HG03025 (cell line): ENCODE data around the gene OR1J2.
"Not testable (repeated sequence)": the region's sequence is repeated elsewhere in the genome, so short reads cannot be mapped to it uniquely, and the experiment has no call there.

Source experiments
- ATAC-seq: cut with Tn5 transposase; IDR thresholded peaks from one replicate; pipeline ENCODE4 v1.9.1; 2021; ENCODE audit warnings: mild to moderate bottlenecking, moderate library complexity; ENCODE audit not compliant: unreplicated experiment, low FRiP score

OR1J2 gene, protein sequence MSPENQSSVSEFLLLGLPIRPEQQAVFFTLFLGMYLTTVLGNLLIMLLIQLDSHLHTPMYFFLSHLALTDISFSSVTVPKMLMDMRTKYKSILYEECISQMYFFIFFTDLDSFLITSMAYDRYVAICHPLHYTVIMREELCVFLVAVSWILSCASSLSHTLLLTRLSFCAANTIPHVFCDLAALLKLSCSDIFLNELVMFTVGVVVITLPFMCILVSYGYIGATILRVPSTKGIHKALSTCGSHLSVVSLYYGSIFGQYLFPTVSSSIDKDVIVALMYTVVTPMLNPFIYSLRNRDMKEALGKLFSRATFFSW

DNA sequence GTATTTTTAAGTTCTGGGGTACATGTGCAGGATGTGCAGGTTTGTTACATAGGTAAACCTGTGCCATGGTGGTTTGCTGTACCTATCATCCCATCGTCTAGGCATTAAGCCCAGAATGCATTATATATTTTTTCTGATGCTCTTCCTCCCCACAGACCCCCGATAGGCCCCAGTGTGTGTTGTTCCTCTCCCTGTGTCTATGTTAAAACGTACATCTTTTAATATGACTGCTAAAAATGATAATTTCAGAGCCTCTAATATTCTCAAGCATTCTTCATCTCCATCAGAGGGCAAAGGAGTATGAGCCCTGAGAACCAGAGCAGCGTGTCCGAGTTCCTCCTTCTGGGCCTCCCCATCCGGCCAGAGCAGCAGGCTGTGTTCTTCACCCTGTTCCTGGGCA, at the start of gene OR1J2:
Gene OR1J2, plus strand, starts transcription at position 301 of the 400 bp plus-strand sequence. Its CDS starts 0 bp downstream, at position 301.
- no peak for ATAC-seq

DNA sequence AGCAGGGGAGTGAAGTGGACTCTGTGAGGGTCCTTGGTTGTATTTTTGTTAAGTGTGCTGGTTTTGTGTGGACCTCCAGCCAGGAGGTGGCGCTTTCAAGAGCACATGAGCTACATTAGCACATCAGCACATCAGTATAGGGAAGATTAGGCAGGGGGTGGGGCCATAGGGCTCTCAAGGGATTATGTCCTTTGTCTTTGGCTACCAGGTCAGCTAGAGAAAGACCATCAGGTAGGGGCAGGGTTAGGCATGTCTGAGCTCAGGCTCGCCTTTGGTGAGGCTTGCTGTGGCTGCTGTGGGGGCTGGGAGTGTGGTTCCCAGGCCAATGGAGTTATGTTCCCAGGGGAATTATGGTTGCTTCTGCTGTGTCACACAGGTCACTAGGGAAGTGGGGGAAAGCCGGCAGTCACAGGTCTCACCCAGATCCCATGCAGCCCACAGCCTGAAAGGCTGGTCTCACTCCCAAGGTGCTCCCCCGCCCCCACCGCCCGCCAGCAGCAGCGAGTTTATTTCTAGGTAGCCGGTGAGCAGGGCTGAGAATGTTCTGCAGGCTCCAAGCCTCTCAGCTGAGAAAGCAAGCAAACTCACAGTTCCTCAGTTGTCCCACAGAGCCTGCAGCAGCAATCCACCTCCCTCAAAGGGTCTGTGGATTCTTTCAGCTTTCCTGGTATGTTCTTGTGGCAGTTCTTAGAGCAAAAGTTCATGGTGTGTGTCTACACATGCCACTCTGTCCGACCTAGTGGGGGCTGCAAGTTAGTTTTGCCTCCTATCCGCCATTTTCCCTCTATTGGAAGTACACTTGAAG, 46.6 kb upstream of the OR1J2 start:
- no peak for ATAC-seq

DNA sequence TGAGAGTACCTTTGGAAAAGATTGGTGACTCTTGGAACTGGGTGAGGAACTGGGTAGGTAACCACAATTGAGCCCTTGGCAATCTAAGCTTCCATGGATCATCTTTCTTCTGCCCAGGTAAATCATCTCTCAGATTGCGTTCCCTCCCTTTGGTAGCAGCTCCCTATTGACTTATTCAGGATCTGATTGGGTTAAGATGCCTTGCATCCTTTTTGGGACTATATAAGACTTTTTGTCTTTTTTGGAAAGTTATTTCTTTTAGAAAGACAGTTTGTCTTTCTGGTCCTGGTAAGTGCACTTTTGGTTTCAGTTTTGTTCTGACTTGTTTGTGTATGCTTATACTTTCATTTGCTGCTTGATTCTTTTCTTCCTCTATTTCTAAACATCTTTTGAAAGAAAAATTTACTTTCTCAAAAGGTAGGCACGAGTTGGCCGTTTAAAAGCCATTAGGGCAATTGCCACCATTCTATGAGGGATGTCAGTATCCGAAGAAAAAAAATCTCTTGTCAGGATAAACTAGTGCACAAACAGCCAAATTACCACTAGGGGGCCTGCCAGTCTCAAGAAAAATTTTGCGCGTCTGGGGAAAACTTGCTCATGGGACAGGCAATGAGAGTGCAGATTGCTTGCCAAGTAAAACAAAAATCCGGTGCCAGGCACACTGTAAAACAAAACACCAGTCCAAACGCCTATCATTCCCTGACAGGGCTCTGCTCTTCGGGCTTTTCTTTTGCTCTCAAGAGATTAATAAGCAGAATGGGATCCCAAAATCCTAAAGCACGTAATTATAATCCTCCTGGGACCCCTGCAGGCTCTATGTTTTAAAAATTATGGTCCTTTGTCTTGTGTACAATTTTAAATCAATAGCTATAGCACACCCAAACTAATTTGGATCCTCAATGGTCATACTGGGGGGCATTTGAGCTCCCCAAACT, 45.7 kb upstream of the OR1J2 start:
- no peak for ATAC-seq

DNA sequence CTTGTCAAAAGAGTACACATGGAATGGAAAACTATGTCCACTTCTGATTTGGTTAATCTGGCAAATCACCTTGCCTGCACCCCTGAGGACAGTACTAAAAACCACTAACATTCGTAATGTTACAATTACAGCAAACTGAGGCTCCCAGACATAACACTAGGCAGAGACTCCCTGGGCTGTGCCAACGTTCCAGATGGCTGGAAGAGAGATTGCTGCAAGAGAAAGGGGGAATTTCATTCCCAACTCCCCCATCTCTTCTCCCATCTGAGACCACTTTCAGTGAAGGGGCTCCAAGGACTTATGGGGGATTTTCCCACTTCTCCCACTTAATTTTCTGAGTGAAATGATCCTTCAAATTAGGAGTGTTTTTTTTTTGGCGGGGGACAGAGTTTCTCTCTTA, 44.1 kb upstream of the OR1J2 start:
- ATAC-seq, result no peak

DNA sequence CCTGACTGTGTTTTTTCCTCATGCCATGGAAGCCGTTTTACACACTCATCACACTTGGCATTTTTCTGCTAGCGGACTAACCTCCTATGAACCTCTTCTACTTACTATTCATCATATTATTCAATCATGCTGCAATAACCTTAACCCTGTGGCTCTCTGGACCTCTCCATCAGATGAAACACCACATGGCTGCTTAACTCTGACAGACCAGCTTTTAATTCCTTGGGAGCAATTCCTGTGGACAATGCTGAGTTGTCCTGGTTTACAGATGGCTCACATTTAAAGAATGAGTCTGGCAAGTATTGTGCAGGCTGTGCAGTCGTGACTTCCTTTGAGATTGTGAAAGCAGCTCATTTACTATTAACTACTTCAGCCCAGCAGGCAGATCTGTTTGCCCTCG, 41.9 kb upstream of the OR1J2 start:
- no peak for ATAC-seq

DNA sequence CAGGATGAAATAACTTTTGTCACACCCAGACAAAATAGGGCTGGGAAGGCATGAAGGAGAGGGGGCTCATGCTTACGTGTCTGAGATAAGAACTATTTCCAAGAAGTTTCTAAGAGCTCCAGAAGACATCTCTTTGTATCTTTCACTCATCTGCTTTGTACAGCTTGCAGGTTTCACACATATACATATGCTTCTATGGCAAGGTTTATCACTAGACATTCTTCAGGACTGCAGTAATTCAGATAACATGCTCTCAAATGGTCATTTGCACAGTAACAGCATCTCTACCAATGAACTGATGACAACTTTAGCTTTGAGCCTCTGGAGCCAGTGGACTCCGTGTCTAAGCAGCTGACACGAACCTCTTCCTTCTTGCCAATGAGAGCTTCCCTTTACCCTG, 36.0 kb upstream of the OR1J2 start:
- no peak for ATAC-seq

DNA sequence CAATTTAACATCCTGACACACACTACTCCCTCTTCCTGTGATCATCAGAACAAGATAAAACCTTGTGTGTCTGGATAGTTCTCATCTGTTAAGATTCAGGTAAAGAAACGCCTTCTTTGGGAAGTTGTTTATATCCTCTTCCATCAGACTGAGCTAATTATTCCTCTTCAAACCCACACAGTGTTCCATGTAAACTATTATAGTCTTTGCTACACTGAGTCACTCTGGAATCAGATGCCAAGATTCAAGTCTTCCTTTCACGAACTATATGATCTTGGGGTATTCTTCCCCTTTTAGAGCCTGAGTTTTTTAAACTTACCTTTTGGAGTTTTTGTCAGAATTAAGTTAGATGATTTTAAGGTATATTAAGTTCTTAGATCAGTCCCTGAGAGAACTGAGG, 34.9 kb upstream of the OR1J2 start:
- ATAC-seq, result no peak

DNA sequence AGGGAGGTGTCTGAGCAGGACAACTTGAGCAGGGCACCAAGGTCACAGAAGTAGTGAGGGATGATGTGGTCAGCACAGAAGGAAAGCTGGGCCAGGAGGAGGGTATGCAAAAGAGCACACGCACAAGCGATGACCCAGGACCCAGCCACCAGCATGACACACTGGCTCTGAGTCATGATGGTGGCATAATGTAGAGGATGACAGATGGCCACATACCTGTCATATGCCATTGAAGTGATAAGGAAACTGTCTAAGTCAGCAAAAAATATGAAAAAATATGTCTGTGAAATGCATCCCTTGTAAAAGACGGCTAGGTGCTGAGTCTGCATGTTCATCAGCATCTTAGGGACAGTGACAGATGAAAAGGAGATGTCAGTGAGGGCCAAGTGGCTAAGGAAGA, 33.3 kb upstream of the OR1J2 start:
- ATAC-seq, result no peak

DNA sequence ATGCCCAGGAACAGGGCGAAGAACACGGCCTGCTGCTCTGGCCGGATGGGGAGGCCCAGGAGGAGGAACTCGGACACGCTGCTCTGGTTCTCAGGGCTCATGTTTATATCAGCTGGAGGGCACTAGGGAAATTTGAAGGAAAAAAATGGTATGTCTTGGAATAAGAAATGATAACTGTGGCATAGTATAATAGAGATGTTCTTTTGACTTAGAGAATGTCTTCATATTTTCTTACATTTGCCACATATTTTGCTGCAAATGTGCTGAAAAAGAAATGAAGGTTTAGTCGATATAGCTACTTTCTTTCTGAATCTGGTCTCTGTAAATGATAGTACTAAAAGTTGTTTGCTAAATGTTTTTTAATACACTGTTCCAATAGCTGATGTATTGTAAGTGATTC, 32.8 kb upstream of the OR1J2 start, which contains the start of gene OR1J1:
Gene OR1J1, minus strand, starts transcription at position 101 of the 400 bp plus-strand sequence. Its CDS starts 0 bp downstream, at position 101.
- ATAC-seq, result no peak

DNA sequence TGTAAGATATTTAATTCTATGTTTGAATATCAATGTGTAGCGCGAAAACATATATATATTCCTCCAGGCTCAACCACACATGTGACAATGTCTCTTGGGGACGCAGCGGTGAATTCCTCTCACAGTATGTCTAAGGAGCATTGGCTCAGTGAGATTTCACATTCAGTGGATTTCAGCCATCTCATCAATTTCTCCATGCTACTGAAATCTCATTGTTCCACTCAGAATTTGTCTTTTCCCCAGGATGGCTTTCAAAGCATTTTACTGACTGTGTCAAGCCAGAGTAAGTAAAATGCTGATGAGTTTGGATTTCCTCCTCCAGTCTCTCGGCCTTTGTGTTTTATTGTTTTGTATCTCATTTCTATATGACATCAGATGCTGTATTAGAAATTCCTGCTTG, 31.5 kb upstream of the OR1J2 start:
- ATAC-seq, result no peak

DNA sequence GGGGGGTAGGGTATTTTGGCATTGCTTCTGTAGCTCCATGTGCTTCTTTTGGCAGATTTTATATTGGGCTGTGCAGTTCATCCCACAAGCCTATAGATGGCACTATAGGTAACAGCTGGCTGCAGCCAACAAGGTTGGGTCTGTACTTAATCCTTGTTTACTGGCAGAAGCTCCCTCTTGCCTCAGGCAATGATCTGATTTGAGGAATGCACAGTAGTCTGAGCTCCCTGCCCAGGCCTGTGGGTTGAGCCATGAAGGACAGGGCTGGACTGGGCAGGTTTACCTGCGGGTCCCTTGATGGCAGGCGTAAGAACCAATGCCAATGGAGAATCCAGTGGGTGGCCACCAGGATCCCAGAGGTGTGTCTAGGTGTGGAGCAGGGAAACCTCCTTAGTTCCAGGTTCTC, 11.7 kb upstream of the OR1J2 start:
- no peak for ATAC-seq

DNA sequence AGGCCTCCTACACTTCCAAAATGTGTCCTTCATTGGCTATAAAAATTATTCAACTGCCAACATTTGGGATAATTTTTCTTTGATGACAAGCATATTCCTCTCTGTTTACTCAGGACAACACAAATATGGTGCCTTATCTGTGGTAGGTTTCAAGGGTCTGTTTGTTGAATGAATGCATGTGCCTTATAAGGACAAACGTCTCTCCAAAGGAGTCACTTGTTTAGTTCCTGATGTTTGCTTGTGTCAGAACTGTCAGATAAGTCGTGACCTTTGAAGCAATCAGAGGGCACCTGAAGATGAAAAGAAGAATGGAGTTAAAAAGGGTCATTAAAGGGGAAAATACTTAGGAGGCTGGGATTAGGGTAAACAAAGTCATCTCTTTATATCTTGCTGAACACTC, 3.6 kb upstream of the OR1J2 start:
- ATAC-seq, result no peak

DNA sequence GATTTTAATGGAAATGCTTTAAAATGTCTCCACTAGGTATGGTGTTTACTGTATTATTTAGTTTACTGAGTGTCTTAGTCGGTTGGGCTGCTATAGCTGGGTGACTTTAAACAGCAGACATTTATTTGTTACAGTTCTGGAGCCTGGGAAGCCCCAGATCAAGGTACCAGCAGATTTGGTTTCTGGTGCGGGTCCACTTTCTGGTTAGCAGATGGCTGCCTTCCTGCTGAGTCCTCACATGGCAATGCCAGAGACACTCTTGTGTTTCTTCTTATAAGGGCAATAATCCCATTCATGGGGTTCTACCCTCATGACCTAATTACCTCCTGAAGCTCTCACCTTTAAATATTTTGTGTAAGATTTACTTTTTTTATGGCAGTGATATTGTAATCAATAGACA, 7.6 kb downstream of the OR1J2 start:
- no peak for ATAC-seq

DNA sequence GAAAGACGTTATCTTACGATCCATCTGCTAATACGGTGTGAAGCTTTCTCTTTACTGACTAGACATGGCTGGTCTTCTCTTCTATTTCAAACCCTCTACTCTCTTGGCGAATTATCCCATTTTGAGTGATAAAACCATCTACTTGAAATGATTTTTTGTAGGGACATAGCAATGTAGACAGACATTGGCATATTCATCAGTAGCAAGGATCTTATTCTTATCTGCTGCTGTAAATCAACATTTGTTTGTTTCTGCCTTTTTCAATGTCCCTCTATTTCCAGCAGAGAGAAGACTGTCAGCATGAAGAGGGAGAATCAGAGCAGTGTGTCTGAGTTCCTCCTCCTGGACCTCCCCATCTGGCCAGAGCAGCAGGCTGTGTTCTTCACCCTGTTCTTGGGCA, 8.2 kb downstream of the OR1J2 start, which contains the start of gene OR1J4:
Gene OR1J4, plus strand, starts transcription at position 301 of the 400 bp plus-strand sequence. Its CDS starts 0 bp downstream, at position 301.
- ATAC-seq, result no peak

DNA sequence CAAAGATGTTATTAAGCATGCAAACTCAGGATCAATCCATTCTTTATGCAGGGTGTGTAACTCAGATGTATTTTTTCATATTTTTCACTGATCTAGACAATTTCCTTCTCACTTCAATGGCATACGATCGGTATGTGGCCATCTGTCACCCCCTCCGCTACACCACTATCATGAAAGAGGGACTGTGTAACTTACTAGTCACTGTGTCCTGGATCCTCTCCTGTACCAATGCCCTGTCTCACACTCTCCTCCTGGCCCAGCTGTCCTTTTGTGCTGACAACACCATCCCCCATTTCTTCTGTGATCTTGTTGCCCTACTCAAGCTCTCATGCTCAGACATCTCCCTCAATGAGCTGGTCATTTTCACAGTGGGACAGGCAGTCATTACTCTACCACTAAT, 8.8 kb downstream of the OR1J2 start:
- ATAC-seq, result no peak

DNA sequence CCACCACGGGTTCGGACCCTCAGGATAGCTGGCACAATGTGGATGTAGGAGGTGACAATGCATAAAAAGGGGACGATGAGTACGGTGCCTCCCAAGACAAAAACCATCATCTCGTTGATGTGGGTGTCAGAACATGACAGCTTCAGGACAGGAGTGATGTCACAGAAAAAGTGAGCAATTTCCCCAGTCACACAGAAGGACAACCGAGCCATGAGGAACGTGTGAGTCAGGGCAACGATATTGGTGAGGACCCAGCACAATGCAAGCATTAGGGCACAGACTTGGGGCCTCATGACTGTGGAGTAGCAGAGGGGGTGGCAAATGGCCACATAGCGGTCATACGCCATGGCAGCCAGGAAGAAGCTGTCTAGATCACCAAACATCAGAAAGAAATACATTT, 16.0 kb downstream of the OR1J2 start:
- no peak for ATAC-seq

DNA sequence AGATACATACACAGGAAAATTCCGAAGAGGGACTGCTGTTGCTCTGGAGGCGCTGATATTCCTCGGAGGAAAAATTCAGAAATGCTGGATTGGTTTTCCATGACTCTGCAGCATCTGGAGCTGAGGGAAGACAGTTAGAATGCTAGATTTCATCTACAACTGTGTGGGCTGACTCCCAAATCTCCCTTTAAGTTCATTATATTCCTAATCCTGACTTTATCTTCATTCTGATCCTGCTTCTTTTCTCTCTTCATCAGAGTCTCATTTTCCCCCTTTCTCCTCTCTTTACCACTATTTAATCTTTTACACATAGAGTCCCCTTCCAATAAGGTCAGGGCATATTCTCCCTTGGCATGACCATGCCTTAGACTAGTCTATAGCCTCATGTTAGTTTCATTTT, 16.6 kb downstream of the OR1J2 start, which contains the start of gene OR1N1:
Gene OR1N1, minus strand, starts transcription at position 101 of the 400 bp plus-strand sequence. Its CDS starts 0 bp downstream, at position 101.
- ATAC-seq, result no peak

DNA sequence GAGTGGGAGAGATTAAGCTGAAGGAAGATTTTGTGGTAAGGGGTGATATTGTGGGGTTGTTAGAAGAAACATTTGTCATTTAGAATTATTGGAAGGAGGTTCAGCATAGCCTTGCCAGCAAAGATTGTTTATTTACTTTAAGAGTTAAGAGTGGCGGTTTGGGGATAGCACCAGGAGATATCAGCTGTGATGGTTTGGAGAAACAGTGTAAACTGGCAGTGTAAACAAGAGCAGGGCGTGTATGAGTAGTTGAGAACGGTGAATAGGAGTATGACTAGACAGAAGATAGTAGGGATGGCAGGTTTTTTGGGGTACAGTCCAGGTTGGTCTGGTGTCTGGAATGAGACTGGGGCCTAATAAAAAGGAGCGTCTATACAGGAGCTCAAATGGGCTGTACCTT, 20.6 kb downstream of the OR1J2 start:
- ATAC-seq, result not testable (repeated sequence)

DNA sequence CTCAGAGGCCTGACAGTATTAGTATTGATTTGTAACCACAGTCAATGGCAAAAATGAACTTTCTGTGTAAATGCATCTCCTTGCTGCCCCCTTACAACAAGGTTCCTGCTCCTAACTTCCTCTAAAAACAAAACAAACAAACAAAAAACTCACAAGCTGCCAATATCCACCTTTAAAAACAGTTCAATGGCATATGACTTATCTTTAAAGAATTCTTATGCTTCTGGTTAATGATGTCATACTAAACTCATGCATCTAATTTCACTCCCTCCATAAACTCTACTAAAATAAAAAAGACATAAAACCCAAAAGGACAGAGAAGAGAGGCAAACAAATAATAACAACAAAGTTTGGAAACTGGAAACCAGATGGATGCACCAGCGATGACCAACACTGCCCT, 25.5 kb downstream of the OR1J2 start:
- ATAC-seq, result no peak

DNA sequence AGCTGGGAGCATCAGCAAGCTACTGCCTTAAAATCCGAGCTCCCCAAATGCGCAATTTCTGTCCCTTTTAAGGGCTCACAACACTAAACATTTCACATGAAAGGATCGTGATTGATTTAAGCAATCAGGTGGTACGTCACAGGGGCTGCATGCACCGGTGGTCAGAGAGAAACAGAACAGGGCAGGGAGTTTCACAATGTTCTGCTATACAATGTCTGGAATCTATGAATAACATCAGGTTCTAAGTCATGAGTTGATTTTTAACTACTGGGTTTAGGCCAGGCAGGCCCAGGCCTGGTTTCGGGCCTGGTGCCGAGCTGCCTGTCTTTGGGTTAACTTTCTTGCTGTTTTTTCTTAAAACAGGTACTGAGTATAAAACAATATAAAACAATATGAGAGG, 26.5 kb downstream of the OR1J2 start:
- not testable (repeated sequence) for ATAC-seq

DNA sequence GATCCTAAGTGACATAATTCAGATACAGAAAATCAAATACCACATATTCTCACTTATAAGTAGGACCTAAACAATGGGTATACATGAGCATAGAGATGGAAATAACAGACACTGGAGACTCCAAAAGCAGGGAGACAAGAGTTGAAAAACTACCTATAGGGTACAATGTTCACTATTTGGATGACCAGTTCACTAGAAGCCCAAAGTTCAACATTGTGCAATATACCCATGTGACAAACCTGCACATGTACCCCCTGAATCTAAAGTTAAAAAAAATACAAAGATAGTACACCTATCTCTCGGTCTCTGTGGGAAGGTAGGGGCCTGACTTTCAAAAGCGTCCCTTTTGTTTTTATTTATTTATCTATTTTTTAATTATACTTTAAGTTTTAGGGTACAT, 28.2 kb downstream of the OR1J2 start:
- ATAC-seq, result no peak
